NCI-H446 (cell line): ENCODE results near the gene CCER1.

Experiments used
- DNase-seq, 2 experiments: peaks; one replicate each; lab custom pipeline; 2025; lab: John Stamatoyannopoulos, UW

CCER1 gene

DNA sequence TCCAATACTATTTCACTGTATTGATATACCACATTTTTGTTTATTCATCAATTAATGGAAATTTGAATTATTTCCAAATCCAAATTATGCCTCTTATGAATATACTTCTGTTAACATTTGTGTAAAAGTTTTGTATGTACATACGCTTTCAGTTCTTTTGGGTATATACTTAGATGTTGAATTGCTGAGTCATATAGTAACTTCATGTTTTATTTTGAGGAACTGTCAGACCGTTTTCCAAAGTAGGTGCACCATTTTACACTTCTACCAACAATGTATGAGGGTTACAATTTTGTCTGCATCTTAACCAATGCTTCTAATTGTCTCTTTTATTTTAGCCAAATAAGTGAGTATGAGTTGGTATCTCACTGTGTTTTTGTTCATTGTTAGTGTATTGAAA lies 10.2 kb upstream of the CCER1 start:
- no peak for DNase-seq

DNA sequence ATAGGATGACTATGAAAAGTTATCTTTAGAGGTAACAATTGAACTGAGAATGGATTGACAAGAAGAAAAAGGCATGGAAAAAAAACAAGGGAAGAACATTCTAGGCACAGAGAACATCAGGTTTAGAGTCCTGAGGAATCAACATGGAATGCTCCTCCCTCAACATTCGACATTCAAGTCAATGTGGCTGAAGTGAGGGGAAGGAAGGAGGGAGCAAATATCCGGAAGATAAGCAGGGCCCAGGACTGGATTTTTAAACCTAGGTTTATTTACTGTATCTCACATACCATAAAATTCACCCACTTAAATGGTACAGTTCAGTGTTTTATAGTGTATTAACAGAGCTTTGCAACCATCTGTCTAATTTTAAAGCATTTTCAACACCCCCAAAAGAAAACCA lies 9.6 kb upstream of the CCER1 start:
- no peak for DNase-seq

DNA sequence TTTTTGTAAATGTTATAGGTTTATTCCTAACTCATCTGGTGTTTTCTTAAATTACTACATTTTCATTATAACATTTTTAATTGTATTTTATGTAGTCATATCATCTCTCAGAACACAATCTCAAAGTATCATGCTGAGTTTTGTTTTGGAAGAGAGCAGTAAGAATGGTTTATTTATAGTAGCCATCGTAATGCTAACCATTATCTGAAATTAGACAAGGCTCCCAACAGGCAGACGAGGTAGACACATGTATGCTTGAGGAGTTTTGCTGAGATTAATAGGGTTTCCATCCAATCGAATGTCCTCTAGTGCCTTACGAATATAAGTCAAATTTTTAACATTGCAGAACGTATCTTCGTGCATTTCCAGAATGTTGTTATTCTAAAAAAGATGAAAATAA lies 9.0 kb upstream of the CCER1 start:
- no peak for DNase-seq

DNA sequence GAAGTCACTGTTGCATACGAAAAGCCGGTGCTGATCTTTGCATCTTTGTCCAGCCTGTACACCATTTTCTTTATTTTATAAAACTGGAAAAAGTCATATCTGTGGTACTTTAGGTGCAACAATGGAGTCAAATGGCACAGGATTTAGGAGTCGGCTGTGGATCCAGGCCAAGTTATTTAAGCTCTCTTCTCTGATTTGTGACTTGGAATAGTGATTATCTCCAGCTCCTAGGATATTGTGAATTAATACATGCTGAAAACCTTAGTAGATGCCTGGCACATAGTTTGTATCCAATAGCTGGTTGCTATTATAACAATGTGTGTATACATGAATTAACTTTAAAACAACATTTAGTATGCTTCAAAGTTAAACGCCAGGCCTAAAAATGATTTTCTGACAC lies 6.2 kb upstream of the CCER1 start:
- no peak for DNase-seq

DNA sequence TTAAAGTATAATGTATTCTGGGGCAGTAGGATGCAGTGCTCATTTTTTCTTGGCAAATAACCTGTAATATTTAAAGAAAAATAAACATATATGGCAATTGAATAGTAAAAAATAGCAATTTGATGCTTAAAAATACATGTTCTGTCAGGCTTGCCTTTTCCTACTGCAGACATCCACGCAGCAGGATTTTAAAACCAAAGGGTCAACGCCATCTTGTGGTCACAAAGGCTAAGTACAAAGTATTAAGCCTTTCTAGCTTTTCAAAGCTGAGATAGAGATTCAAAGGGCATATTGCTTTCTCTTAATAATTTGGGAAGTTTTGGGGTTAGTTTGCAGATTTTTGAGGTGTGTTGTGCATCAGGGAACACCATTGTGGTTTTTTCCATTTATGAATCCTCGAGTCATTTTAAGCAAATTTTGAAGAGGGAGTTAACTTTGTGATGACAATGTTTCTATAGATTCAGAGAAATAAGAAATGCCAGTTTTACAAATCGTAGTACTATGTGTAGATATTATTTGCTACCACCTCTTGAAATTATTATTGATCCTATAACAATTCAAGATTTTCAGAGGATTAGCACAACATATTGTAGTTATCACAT lies 4.7 kb upstream of the CCER1 start:
- DNase-seq: peak in 1 of 2 experiments; percentile 73

DNA sequence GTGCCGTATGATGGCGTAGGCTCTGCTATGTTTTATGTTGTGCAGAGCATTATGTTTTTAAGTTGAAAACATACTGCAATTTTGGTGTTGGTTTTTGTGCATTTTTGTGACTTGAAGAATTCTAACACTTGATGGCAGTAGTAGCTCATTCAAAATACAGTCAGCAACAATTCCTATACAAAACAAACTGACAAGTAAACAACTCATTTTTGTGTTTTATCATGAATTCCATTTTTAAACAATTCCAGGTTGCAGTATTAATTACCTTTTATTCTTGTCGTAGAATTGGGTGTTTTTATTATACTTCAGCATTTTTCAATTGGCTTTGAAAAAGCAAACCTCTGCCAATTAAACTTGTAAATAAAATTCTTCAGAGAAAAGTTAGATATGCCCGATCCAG lies 4.1 kb upstream of the CCER1 start:
- DNase-seq: no peak

DNA sequence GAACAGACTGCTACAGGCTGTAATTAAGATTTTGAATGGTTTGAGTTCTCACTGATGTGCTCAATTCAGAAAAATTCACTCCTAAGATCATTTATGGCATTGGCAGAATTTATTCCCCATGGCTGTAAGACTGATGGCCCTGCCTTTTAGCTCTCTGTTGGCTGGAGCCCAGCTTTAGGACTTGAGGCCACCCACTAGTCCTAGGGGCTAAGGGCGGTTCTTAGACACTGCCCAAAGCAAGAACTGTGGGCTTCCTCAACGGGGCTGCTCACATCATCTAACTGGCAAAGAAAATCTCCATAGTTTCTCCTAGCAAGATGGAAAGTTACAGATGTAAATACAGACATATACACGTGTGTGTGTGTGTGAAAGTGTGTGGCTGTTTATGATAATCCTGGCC lies 3.4 kb upstream of the CCER1 start:
- DNase-seq: no peak

DNA sequence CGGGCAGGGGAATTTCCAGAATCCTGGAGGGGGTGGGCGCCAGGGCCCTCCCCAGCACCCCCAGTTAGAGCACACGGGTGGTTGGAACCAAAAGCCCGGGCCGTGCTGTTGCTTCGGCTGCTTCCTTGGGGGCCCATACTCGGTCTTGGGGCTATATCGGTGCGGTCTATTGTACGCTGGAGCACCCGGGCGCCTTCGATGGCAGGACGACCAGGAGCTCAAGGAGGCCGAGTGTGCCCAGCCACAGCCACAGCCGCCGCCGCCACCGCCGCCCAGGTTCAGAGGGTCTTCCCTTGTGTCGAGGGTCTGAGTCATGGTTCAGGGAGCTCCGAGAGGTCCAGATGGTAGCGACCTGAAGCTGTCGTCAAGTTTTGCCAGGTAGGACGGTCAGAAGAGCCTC lies 548 bp downstream of the CCER1 start:
- DNase-seq: no peak

DNA sequence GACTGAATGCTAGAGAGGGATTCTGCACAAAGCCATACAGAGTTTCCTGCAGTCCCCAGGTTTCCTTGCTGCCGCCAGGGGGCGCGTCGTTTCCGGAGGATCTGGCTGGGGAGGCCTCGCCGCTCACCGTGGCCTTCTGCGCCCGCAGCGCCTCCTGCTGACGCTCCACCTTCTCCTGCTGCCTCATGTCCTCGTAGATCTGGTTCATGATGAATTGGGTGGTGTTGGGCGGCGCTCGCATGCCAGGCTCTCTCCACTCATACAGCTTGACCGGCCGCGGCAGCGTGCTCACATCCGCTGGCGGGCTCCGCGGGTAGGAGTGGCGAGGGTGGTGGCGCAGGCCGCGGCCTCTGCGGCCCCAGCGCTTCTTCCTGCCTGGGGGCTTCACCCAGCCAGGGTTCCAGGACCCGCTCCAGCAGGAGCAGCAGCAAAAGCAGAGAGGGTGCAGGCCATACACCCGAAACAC lies 987 bp downstream of the CCER1 start:
- DNase-seq: no peak

DNA sequence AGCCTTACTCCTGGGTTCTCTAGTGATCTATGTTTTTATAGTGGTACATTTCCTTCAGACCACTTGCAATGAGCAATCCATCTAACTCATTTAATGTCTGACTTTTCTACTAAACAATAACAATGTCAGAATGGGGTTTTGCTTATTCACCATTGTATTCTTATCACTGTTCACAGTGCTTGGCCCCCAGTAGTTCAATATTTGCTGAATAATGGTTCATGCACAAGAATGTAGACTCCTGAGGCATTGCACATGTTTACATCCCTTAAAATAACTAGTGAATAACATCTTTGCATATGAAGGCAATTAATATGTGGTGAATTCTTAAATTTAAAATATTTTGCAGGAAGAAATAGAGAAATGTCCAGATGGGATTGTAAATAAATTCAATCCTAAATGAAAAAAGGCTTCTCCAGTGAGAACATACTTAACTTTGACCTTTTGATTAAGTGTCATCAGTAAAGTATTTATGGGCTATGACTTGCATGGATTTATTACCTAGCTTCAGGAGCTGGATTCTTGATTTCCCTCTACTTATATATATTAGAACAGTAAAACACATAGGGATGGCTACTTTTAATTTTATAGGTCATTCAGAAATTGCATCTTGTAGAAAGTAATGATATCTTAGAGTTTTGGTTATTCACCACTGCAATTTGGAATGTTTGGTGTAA lies 3.4 kb downstream of the CCER1 start:
- DNase-seq: no peak

DNA sequence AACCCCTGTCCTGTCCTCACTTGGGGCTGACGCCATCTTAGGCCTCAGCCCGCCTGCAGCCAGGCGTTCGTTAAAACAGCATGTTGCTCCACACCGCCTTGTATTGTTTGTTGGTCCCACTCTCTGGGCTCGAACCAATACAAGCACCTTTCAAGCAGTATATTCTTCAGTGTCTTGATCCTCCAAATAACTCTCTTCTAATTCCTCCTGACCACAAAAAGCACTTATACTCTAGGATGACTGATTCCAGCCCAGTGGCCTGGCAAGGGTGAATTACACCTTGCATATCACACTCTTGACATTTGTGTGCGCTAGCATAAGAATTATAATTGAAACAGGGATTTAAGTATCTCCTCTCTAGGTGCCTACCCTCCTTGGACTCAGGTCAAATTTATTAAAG lies 7.1 kb downstream of the CCER1 start:
- DNase-seq: no peak

DNA sequence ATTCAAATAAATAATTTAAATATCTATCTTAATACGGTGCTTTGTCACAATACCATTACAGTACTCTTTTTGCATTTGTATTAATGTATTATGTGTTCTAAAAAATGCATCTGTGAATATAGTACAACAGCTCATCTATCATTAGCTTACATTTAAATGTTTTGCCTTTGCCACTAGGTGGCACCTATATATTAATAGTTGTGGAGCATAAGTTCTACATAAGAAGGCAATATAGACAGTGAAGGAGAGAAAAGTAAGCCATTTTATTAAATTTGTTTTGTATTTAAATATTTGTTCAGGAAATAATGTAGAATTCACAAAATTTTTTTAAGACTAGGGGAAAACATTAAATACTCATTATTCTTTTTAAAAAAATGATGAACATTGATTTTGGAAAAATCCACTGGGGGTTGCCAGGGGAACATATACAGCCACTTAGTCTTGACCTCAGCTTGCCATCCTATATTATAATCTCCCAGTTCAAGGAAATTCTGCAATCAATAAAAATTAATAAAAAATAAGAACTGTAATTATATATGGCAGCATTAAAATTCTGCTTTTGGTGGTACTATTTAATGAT lies 9.8 kb downstream of the CCER1 start:
- DNase-seq: peak in 1 of 2 experiments; percentile 71

DNA sequence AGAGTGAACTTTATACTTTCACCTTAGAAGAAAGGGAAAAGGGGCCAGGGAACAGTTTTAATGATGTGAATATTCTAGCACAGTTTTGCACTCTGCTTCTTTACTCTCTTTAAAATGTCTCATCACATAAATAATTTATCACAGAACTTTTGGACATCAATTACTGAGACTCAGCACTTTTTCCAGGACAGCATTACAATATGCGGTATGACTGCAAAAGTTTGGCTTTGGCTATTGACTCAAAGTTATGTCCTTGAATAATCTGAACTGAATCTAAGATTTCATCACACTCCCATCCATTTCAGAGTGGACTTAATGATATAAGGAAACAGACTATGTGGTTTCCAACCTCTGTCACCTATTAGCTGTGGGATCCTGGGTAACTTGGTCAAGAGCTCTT lies 11.7 kb downstream of the CCER1 start:
- DNase-seq: no peak

DNA sequence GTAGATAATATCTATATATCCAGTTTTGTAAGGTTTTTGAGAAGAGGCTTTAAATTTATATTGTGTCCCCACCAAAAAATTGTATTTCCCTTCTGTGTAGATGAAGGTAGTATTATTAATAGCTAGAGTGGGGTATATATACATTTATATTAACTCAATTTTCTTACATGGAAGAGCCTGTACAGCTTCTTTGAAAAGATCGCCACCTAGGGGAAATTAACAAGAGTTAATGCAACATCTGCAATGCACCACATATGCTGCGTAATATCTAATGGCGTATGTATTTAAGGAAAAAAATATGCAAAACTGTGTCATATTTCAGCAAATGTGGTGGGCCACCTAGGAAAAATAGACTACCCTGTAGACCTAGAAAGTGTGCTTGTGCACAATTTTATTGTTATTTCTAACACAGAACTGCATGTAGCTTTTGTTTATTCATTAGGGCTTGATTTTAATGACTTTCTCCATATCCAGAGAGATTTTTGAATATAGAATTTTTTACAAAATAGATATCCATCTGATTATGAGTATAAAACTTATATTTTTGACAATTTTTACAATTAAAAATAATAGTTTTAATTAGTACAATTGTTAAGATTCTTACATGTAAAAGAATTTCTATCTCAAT lies 14.0 kb downstream of the CCER1 start:
- DNase-seq: peak; percentile 8 to 70

DNA sequence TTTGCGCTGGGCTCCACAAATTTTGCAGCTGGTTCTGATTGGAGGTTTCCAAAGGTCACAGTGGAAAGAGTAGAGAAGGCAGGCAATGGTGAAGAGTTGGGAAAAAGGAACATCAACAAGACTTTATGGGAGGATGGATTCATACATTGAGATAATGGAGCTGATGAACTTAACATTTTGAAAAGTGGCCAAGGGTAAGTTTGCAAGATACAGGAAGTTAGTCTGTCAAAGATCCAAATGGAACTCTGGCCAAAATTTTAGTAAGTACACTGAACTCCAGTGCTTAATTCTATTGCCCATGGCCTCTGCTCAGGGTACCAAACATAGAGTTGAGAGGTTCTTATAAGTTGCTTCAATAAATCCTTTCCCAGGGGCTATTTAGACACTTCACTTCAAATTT lies 15.6 kb downstream of the CCER1 start:
- no peak for DNase-seq

DNA sequence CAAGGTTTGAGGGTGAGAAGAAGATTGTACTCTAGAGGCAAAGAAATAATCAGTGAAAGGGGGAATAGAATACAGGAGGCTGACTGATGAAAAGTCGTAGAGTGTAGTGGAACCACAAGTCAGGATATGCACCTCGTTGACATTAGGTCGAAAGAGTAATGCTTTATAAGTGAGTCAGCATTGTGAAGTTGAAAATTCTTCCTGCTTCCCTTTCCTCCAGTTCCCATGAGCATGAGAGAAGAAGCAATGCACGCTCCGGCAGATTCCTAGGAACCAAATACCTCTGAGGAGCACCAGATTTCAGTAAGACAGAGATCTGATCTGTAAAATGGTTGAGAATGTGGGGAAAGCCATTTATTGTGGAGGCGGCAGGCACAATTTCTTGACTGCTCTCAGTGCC lies 16.5 kb downstream of the CCER1 start:
- DNase-seq: no peak

DNA sequence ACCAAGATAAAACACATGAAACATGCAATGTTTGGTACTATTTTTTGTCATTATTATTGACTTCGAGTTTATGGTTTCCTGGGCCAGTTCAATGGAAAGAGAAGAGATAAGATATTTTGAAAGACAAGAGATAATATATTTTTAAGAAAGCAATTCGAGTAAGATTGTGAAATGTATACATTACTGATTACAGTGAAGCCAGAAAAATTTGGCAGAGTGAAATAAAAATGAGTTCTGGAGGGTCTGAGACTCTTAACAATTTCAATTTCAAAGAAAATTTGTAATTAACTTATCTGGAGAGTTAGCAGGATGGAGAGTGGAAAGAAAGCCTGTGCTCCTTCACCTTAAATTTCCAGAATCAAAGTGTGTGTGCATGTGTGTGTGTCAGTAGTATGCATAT lies 17.3 kb downstream of the CCER1 start:
- DNase-seq: no peak

DNA sequence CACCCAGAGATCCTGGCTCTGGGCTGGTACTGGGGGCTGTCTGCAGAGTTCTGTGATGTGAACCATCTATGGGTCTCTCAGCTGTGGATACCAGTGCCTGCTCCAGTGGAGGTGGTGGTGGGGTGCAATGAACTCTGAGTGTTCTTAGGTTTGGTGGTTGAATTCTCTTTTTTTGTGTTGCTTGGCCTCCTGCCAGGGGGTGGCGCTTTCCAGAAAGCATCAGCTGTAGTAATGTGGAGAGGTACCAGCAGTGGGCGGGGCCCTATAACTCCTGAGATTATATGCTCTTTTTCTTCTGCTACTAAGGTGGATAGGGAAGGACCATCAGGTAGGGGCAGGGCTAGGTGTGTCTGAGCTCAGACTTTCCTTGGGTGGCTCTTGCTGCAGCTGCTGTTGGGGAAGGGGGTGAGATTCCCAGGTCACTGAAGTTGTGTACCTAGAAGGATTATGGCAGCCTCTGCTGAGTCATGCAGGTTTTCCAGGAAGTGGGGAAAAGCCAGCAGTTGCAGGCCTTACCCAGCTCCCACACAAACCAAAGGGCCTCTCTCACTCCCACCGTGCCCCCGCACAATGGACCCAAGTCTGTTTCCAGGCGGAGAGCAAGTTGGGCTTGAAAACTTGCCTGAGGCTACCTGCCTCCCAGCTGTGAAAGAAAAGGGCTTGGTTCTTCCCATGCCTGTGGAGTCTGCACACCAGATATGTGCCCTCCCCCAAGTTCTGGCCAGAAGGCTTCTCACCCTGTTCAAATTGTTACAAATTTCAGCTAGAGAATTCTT lies 18.6 kb downstream of the CCER1 start:
- no peak for DNase-seq

DNA sequence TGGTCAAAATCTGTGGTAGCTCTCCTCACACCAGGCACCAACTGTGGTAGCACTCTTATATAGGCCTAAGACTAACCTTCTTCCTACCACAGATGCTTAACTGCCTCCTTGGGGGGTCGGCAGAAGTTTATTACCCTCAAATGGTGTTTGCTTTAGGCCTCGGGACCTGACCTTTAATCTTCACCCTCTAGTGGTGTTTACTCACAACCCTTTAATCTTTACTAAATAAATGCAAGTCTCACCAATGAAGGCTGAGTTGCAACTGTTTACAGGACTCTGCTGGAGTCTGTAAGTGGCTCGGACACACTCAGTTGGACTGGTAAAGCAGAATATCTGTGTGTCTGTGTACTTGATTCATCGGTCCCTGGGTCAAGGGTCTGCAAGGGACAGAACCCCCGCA lies 29.4 kb downstream of the CCER1 start:
- DNase-seq: no peak

DNA sequence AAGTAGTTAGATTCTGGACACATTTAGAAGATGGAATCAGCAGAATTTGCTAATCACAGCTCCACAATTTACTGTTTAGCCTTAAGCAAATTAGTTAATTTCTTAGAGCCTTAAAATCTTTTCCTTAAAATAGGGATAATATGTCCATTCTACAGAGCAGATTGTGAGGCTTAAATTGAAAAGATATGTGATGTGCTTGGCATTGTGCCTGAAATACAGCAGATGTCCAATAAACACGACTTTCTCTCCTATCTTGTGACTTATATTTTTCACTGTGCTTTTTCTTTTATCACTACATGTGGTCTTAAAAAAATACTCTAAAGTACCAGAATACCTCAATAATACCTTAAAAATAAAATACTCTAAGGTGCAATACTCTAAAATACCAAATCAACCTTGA lies 30.6 kb downstream of the CCER1 start:
- DNase-seq: peak in 1 of 2 experiments; percentile 20

DNA sequence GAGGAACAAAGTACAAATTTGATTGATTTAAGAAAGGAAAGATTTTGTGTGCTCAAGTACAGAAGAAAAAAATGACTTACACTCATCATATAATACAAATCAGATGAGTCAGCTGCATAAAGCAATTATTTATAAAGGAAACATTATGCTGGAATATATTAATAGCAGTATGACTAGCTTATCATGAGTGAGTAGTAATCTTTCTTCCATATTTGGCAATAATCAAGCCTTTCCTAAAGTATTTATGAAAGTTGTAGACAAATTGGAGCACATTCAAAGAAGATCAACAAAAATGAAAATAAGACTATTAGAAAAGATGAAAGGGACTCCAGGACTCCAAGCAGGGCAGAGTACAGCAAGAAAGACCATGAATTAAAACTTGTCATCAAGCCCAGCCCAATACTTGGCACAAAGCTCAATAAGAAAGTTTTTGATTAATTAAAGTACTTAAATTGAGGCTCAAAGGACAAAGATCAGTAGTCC lies 32.8 kb downstream of the CCER1 start:
- DNase-seq: no peak

DNA sequence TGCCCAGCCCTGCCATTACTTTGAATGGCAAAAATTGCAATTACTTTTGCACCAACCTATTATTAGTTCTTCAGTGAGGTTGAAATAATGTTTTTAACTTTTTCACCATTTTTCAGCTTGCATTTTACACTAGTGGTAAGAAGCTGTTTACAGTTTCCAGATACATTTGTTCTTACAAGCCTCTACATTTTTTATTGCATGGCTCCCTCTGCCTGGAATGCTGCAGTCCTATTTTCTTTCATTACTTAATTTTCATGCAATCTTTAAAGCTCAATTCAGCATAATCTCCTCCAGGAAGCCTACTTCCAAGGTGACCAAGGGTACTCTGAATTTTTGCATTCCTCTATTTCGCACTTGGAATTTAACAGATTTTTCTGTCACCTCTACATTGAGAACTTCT lies 33.4 kb downstream of the CCER1 start:
- no peak for DNase-seq
